Measurements from ENCODE around the gene TMEM37.

TMEM37 gene

DNA sequence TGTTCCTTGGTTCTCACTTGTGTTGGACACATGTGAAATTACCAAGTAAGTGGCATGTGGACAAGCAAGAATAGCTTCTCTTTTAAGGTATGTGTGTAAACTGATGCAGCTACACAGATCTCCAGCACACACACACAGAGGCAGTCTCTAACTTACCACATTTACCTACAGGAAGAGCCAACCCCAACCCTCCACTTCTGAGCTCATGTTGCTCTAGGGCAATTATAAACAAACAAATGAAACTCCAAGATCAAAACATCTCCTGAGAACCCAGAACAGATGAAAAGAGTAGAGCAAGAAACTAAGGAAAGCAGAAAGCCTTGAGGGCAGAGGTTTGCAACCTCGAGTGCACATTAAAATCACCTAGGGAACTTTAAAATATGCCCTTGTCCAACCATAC, 16.0 kb upstream of the TMEM37 start:
- DNase-seq (ENCODE audit: low read depth, low spot score): peak; percentile 33

DNA sequence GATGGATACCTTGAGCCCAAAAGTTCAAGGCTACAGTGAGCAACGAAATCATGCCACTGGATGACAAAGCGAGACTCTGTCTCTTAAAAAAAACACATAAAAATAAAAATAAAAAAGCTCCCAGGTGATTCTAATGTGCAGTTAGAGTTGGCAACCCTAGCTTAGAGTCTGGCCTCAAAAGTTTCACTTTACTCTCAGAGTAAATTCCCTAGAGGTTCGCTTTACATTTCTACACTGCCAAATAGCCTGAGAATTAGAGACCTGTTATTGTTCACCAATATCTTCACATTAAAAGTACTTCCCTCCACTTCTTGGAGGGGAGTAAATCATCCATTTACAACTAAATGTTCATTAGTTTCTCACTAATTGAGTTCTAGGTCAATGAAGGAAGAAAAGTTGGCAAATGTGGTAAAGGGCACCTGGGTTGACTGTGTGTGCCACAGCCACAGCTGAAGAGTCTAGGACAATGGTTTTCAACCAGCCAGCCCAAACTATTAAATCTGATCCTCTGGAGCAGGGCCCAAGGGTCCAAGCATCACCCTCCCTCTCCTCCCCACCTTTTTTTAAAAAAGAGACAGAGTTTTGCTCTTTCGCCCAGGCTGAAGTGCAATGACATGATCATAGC, 15.2 kb upstream of the TMEM37 start:
- no peak for DNase-seq (ENCODE audit: low read depth, low spot score)
- H3K4me3 ChIP-seq (ENCODE audit: low read length): no peak overlapping the region

More for the DNA sequence above, 16.0 kb upstream of the TMEM37 start:
- H3K4me3 ChIP-seq (ENCODE audit: low read length): no peak overlapping the region

DNA sequence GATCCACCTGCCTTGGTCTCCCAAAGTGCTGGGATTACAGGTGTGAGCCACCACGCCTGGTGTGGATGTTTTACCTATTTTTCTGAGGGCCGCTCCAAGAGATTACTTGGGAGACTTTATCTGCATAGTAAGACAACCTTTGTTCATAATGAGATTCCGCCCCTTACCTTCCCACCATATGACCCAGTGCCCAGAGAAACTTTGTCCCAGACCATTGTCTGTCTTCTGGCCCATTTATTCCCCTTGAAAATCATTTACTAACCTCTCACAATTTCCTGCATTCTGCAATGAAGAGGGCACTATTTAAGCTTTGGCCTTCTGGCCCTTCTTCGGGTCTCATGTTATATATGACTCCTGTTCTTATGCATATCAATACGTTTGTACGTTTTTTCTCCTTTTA, 13.7 kb upstream of the TMEM37 start:
- DNase-seq (ENCODE audit: low read depth, low spot score): no peak
- no peak overlapping the region for H3K4me3 ChIP-seq (ENCODE audit: low read length)

DNA sequence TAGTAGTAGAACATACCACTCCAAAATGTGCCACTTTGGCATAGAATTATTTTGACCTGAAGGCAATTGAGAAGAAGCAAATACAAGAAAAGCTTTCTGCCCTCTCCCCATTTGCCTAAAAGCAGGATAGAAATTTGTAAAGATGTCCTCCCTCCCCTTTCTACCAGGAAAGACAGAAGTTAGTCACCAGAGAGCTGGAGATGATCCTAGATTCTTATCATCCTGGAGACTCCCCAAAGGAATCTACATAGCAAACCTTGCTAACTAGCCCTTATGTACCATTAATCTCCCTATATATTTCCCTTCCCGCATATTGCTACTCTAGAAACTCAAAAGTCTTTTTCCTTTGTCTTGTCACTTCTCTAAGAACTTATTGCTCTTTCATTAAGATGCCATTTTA, 12.6 kb upstream of the TMEM37 start:
- no peak for DNase-seq (ENCODE audit: low read depth, low spot score)
- no peak overlapping the region for H3K4me3 ChIP-seq (ENCODE audit: low read length)

DNA sequence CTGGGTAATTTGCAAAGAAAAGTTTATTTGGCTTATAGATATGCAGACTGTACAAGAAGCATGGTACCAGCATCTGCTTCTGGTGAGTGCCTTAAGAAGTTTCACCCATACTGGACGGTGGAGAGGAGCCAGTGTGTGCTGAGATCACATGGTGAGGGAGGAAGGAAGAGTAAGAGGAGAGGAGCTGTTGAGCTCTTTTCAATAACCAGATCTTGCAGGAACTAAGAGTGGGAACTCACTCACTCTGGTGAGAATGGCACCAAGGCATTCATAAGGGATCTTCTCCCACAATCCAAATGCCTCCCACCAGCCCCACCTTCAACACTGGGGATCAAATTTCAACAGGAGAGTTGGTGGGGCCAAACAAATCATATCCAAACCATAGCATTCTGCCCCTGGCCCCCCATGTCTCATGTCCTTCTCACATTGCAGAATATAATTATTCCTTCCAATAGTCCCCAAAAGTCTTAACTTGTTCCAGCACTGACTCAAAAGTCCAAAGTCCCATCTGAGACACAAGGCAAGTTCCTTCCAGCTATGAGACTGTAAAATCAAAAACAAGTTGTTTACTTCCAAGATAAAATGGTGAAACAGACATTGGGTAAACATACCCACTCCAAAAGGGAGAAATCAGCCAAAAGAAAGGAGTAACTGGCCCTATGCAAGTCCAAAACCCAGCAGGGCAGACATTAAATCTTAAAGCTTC, 11.7 kb upstream of the TMEM37 start:
- DNase-seq (ENCODE audit: low read depth, low spot score): no peak
- no peak overlapping the region for H3K4me3 ChIP-seq (ENCODE audit: low read length)

DNA sequence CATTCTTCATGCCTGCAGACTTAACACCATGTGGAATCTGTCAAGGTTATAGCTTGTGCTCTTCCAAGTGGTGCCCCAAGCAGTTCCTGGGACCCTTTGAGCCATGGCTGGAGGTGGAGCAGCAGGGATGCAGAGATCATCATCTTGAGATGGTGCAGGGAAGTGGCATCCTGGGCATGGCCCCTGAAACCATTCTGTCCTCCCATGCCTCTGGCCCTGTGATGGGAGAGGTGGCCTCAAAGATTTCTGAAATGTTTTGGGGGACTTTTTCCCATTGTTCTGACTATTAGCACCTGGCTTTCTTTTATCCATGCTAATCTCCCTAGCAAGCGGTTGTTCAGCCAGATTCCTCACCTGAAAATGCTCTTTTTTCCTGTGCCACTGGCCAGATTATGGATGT, 10.3 kb upstream of the TMEM37 start:
- no peak overlapping the region for H3K4me3 ChIP-seq (ENCODE audit: low read length)
- no peak for DNase-seq (ENCODE audit: low read depth, low spot score)

DNA sequence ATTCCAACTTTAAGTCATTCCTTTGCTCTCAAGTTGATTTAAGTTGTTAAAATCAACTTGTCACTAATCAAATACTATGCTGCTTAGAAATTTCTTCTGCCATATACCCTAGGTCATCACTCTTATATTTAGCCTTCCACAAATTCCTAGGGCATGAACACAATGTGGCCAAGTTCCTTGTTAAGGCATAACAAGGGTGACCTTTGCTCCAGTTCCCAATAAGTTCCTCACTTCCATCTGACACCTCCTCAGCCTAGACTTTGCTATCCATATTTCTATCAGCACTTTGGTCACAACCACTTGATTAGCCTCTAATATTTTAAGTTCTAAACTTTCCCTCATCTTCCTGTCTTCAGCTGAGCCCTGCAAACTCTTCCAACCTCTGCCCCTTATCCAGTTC, 9.9 kb upstream of the TMEM37 start:
- no peak for DNase-seq (ENCODE audit: low read depth, low spot score)
- no peak overlapping the region for H3K4me3 ChIP-seq (ENCODE audit: low read length)

DNA sequence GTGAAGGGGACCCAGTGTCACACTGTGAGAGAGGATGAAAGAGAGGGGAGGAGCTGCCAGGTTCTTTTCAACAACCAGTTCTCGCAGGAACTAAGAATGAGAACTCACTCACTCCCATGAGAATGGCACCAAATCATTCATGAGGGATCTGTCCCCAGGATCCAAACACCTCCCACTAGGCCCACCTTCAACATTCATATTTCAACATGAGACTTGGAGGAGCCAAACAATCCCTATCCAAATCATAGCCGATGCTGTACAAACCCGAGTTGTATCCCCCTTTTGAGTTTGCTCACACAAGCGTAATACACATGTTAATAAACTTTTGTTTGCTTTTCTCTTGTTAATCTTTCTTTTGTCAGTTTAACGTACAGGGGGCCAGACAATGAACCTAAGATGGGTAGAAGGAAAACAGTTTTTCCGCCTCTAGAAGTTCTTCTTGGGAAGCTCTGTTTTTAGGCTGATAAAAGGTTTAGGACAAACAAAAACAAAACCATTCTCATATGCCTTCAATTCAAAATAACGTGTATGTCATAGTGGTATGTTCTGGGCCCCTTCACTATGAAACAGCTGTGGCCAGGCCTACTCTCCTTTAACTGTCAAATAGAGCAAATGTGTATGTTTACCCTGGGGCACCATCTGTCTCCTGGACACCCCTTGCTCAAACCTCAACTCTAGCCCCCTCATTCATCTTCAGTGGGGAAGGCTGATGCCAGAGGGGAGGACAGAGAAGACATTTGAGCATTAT, 9.1 kb upstream of the TMEM37 start:
- H3K4me3 ChIP-seq (ENCODE audit: low read length): no peak overlapping the region
- no peak for DNase-seq (ENCODE audit: low read depth, low spot score)

DNA sequence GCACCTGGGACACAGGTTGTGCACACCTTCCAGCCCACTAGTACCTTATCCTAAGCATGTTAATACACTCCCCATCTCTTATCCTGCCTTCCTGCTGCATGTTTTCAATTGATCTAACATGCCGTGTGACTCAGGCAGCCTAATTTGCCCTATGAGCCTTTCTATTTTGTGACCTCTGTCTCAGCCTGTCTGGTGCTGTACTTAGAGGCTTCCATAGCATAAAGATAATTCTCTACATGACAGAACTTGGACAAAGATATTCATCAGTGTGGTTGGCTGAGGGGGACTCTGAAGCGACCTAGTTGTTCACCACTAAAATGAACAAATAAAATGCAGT, 8.6 kb upstream of the TMEM37 start:
- DNase-seq (ENCODE audit: low read depth, low spot score): no peak

DNA sequence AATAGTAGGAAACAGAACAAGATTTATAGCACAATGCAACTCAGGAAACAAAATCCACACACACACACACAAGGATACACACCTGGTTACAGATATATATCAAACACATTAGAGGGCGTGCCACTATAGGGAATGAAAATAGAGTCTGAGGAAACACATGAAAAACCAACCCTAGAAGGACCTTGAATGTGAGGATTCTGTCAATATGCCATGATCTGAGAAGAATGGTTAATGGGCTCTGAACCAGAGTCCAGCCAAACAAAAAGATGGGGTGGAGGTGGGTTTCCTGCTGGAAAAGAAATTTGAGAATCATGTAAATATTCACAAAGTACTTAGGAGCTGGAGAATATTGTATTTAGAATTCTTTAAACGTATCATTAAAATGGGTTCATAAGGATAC, 7.8 kb upstream of the TMEM37 start:
- no peak for DNase-seq (ENCODE audit: low read depth, low spot score)
- no peak overlapping the region for H3K4me3 ChIP-seq (ENCODE audit: low read length)

More for the DNA sequence above, 8.6 kb upstream of the TMEM37 start:
- no peak overlapping the region for H3K4me3 ChIP-seq (ENCODE audit: low read length)

DNA sequence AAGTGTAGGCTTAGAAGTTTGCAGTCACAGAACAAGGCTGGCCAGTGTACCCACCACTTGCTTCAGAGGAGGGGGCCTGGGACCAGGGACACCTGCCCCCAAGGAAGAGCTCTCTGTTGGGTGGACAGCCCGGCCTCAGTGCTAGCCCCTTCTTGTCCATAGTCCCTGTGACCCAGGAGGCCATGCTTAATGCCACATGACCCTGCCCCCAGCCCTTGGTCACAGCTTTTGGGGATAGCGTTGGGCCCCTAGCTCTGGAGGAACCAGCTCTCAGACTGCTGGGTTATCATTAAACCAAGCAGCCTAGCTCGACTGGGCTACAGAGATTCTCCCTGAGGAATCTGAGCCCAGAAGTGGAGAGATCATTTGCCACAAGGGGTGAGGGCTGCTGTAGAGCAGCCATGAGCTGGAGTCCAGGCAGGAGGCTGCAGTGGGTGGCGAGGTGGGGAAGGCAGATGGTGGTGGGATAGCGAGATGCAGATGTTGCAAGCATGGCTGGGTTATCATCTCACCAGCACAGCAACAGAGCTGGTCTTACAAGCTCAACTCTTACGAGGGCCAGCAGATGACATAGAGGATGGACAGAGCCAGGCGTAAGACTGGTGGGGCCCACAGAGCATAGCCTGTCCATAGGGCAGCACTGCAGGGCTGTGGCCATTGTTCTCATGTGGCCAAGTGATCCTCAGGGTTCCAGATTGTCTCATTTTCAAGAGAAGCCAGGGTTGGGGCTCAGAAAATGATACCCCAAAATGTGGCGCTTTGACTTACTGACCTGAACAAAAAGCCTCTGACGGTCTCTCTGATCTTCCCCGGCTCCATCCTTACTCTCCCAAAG, 7.2 kb upstream of the TMEM37 start:
- H3K4me3 ChIP-seq (ENCODE audit: low read length): no peak overlapping the region
- DNase-seq (ENCODE audit: low read depth, low spot score): no peak

DNA sequence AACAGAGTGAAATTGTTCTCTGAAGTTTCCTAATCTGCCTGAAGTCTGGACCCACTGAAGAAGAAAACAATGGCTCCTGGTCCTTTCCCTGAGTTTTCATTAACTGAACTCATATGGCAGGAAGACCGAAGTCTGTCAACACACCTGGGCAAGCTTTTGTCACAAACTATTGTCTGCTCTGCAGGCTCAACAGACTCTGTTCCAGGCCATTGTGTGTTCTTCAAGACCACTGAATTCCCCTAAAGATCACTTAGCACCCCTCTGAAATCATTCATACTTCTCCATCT, 6.6 kb upstream of the TMEM37 start:
- no peak overlapping the region for H3K4me3 ChIP-seq (ENCODE audit: low read length)
- DNase-seq (ENCODE audit: low read depth, low spot score): no peak

DNA sequence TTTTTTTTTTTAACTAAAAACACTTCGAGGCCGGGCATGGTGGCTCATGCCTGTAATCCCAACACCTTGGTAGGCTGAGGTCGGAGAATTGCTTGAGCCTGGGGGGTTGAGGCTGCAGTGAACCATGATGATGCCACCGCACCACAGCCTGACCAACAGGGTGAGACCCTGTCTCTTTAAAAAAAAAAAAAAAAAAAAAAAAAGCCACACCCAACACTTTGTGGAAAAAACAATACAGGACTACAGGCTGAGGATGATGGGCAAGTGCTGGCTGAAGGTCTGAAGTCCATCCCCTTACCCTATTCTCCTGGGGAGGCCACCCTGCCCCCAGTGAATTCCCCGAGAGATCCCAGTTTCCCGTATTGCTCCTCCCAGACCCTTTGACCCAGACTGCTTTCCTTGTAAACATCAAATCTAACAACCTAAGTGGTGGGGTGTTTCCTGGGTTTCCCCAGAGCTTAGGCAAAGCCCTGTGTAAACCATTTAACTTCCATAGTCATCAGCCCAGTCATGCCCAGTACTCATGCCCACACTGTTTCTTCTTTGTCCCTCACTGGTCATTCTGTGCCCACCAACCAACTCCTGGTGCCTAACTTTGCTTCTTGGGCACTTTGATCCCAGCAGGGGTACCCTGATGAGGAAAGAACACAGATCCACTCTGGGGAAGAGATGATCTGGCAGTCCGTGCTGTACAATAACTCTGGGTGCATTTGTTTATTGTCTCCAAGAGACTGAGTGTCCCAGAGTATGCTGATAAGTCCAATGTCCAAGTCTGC, 5.8 kb upstream of the TMEM37 start:
- DNase-seq (ENCODE audit: low read depth, low spot score): no peak
- no peak overlapping the region for H3K4me3 ChIP-seq (ENCODE audit: low read length)

DNA sequence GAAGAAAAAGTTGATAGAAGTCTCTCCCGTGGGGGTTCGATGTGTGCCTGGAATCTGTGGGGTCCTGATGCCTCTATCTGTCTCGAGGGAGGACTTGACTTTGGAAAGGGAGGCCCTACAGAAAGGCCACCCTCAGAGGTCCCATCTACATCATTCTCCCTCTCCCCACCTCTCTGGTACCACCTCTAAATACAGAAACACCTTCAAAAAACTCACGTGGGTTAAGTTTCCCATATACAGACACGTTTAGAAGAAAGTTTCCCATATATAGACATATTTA, 5.3 kb upstream of the TMEM37 start:
- DNase-seq (ENCODE audit: low read depth, low spot score): no peak
- H3K4me3 ChIP-seq (ENCODE audit: low read length): no peak overlapping the region

DNA sequence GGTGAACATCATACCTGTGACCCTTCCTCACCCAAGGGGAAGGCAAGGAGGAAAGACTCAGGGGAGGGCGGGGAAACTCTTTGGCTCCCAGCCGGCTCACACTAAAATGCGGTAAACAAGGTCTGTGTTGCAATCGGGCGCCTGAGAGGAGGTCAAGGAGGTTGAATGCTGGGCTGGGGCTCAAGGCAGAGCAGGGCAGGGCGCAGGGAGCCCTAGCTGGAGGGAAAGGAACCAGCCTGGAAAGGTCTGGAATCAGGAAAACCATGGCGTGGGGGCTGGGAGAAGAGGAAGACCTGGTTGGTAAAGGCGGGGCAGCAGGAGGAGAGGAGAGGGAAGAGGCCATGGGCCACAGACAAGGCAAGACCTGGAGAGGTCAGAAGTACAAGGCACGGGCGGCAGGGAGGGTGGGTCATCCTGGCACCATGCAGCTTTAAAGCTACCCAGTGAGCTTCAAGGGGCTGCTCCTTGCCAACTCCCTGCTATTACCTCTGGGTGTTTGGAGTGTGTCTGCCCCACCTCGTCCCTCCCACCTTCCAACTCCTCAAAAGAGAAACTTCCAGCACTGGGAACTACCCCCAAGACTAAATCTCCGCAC, 4.8 kb upstream of the TMEM37 start:
- no peak overlapping the region for H3K4me3 ChIP-seq (ENCODE audit: low read length)
- no peak for DNase-seq (ENCODE audit: low read depth, low spot score)

DNA sequence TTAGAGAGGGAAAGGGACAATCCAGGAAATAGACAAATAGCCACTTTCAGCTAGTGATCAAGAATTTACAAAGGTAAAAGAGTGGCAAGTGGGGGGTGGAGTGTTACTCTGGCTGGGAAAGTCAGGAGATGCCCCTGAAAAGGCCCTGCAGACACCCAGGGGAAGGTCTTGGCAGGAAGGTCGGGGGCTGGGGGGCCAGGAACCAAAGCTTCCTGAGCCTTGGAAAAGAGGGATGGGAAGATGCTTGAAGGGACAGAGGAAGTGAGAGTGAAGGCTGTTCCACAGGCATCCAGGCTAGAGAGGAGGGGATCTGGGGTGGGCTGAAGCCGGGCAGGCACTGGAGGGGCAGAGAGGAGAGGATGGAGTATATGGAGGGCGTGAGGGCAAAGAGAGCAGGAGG, 3.9 kb upstream of the TMEM37 start:
- no peak for DNase-seq (ENCODE audit: low read depth, low spot score)
- H3K4me3 ChIP-seq (ENCODE audit: low read length): no peak overlapping the region

DNA sequence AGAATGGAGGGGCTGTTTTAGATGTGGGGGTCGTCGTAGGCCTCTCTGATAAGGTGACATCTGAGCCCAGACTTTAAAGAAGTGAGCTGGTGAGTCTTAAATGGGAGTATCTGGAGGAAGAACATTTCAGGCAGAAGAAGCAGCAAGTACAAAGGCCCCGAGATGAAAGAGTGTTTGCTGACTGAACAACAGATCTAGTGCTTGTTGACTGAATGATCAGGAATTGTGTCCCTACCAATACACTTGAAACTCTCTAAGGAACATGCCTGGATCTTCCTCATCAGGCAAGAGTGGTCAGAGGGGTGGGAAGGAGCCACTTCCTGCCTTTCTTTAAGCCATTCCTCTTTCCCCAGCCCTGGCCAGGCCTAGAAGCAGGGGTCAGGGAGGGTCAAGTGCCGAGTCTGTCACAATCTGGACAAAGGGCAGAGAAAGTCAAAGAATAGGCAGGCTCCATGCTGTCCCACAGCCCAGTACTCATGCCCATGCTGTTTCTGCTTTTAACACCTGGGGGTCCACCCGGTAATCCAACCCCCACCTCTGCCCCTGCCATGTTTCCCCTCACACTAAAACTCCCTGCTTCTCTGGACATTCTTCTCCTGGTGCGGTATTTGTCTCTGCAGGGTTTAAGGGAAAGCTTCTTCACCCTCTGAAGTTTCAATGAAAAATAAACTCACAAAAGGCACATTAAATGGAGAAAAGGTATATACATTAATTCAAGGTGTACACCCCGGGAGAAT, 3.0 kb upstream of the TMEM37 start:
- DNase-seq (ENCODE audit: low read depth, low spot score): no peak
- no peak overlapping the region for H3K4me3 ChIP-seq (ENCODE audit: low read length)

DNA sequence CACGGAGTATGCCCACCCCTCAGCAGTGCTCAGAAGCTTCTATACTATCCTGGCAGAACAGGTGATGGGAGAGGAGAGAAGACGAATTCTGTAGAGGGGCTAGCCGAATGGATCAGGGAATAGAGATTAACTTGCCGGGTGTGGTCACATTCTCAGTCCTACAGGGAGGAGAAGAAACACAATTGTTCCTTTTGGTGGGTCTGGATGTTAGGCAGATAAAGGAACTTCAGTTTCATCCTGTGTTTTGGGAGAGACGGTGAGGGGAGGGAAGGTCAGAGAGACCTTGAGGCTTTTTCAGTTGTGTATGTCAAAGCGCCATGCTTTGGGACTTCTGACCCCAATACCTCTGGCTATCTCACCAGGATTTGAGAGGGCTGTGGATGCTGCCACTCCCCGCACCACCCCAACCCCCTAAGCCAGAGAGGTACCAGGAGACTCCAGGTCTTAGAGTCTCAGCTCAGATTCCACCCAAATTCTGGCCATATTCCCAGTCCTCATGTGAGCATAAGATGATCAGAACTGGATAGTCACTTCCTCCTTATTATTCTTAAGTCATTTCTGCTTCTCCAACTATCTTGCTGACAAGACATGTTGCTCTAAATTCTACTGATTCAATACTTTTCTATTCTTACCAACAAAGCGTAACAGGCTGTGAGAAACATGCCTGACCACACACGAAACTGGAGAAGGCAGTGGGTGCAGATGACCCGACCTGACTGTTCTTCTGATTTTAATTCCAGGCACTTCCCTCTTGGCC, 2.3 kb upstream of the TMEM37 start:
- no peak for DNase-seq (ENCODE audit: low read depth, low spot score)

More for the DNA sequence above, 2.3 kb upstream of the TMEM37 start:
- H3K4me3 ChIP-seq (ENCODE audit: low read length): no peak overlapping the region
